Right lobe of liver (tissue), 4 donors: ENCODE measurements around the gene GALNT14.

Source experiments
- CTCF ChIP-seq, 4 donors: fragments of 200-600 bp in 3 of 4; fragments of 450-650 bp in 1 of 4; IDR thresholded peaks; one replicate each; pipeline versions ENCODE4 v1.5.1 to v1.8.0; 2016 to 2022; ENCODE audit warnings: antibody characterized with exemption in 4 of 4, mild to moderate bottlenecking in 2 of 4
- POLR2A ChIP-seq: fragments of 450-650 bp; IDR thresholded peaks from one replicate; pipeline ENCODE4 v1.6.1; 2017; ENCODE audit warnings: antibody characterized with exemption, mild to moderate bottlenecking
- donor health status: DM: no; HTN: no; CAD: no.
- donor health status: DM: no; HTN: no; CAD: no.
- donor health status: DM: no; HTN: yes; CAD: no.

- no peak for TF ChIP-seq POLR2A
- no peak for TF ChIP-seq CTCF (IDR thresholded peaks at IDR 0.05)
Observed at GRCh38 chr2:30994227-30995056, 143.8 kb downstream of the GALNT14 start.
